GM21447 (cell line): ENCODE data around the gene TM4SF18.

ENCODE experiments used
- ATAC-seq: cut with Tn5 transposase; IDR thresholded peaks from one replicate; pipeline ENCODE4 v1.9.1; 2021; ENCODE audit not compliant: unreplicated experiment

TM4SF18 gene

DNA sequence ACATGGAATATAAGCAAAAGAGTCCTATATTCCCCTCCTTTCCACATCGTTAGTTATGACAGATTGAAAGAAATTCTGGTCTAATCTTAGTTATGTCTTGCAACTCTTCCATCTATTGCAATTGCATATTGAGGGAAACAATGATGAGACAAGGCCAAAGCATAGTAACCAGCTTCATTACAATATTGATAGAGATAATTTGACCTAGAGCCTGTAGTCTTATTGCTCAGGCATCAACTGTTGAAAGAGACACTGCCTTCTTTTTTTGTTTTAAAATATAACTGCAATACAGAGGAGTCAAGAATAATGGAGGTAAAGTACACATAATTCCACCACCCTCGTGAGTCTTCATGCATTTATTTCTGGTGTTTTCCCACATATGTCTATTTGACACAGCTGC is 2.0 kb downstream of the TM4SF18 start:
- ATAC-seq, result no peak

DNA sequence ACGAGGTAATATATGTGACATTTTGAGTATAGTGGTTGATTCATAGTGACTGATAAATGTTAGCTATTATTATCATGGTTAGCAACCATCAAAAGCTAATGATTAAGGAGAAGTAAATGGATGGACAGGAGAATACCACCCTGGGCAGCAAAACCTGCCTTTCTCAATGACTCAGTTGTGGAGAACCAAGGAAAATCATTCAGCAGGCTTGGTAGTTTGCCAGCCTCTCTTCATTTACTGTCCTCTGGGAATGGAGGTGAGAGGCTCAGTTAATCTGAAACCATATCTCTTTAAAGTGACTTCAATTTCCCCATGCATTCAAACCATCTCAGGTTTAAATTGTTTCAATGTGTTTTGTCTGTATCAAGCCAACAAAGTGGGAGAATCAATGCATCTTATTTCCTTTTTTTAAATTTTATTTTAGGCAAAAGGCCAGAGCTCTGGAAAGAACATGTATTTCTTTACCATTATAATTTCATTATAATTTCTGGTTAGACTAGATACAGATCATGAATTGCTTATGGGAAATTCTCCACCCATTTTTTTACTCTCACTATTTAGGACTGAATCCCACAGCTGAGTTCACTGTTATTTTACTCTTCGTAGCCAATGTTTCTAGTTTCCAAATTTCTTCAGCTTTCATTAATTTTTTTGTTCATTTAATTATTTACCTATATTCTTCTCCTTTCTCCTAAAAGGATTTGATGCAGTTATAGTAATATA is 2.7 kb downstream of the TM4SF18 start:
- ATAC-seq, result no peak

GRCh38 chr3:149327156-149327555 is 6.3 kb downstream of the TM4SF18 start:
- no peak for ATAC-seq

GRCh38 chr3:149325581-149325980 is 7.9 kb downstream of the TM4SF18 start:
- ATAC-seq, result no peak

- ATAC-seq, result no peak
Observed at GRCh38 chr3:149324332-149324731, 9.1 kb downstream of the TM4SF18 start.

GRCh38 chr3:149321640-149322039 is 11.8 kb downstream of the TM4SF18 start:
- no peak for ATAC-seq

GRCh38 chr3:149321136-149321535 is 12.3 kb downstream of the TM4SF18 start:
- no peak for ATAC-seq

GRCh38 chr3:149319750-149320149 is 13.7 kb downstream of the TM4SF18 start:
- ATAC-seq, result no peak

- ATAC-seq, result no peak
Observed at GRCh38 chr3:149317072-149317471, 16.4 kb downstream of the TM4SF18 start.

- ATAC-seq, result no peak
Observed at GRCh38 chr3:149316437-149316836, 17.0 kb downstream of the TM4SF18 start.

- no peak for ATAC-seq
Observed at GRCh38 chr3:149315694-149316093, 17.7 kb downstream of the TM4SF18 start.

- ATAC-seq, result no peak
Observed at GRCh38 chr3:149314807-149315578, 18.4 kb downstream of the TM4SF18 start.

GRCh38 chr3:149313542-149313941 is 19.9 kb downstream of the TM4SF18 start:
- ATAC-seq, result no peak

- ATAC-seq, result no peak
Observed at GRCh38 chr3:149310796-149311534, 22.5 kb downstream of the TM4SF18 start.

DNA sequence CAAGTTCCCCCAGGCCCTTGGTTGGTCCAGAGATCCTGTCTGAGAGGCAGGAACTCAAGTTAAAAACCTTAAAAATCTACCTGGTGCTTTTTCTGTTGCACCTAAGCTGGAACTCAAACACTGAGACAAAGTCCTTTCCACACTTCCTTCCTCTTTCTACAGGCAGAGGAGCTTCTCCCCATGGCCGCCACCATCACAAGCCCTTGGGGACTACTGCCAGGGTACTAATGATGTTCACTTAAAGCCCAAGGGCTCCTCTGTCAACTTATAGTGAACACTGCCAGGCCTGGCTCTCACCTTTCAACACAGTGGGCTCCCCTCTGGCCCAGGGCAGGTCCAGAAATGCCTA is 26.0 kb downstream of the TM4SF18 start:
- ATAC-seq, result no peak

DNA sequence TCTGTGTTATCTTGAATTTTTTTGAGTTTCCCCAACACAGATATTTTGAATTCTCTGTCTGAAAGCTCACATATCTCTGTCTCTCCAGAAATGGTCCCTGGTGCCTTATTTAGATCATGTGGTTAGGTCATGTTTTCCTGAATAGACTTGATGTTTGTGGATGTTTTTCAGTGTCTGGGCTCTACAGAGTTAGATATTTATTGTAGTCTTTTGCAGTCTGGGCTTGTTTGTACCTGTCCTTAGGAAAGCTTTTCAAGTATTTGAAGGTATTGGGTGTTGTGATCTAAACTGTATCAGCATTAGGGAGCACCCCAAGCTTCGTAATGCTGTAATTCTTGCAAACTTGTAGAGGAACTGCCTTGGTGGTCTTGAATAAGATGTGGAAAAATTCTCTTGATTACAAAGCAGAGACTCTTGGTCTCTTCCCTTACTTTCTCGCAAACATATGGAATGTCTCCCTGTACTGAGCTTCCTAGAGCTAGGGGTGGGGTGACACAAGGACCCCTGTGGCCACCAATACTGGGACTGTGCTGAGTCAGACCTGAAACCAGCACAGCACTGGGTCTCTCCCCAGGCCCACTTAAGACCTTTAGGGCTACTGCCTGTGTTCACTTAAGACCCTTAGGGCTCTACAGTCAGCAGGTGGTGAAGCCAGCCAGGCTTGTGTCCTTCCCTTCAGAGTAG is 26.5 kb downstream of the TM4SF18 start:
- no peak for ATAC-seq

GRCh38 chr3:149305376-149305775 is 28.1 kb downstream of the TM4SF18 start:
- ATAC-seq, result no peak

DNA sequence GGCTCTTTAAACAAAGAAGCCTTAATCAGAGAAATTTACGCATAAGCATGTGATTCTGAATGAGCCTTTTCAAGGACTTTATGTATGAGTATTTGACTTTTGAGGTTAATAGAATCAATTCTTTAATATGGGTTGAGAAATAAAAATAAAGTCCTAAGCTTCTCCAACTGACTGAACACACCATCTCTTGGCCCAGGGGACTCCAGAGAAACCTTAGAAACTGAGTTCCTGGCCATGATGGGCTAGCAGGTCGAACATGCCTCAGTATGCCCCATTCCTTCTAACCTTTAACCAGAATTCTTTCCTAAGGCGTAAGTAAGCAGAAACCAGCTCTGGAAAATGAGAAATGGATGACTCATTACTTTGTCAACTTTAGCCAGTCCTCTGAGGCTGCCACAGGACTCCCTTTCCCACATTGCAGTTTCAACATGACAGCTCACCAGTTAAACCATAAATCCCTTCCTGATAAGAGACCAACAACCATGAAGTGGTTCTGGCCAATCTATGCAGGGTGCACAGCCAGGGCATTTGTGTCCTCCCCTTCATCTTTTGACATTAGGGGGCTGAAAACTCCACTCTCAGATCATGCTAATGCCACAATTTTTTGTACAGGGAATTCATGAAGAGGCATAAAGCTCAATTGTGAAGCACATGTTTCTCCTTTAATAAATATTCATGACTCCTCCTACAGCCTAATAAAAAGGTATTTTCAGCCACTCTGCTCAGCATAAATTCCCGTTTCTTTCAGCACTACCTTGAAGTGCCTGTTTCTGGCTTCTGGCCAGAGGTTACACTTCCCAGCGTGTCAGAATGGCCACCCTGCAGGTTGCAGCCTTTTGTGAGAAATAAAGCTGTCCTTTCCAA is 33.3 kb downstream of the TM4SF18 start:
- peak; percentile 81 for ATAC-seq

- no peak for ATAC-seq
Observed at GRCh38 chr3:149296972-149297371, 36.5 kb downstream of the TM4SF18 start.

DNA sequence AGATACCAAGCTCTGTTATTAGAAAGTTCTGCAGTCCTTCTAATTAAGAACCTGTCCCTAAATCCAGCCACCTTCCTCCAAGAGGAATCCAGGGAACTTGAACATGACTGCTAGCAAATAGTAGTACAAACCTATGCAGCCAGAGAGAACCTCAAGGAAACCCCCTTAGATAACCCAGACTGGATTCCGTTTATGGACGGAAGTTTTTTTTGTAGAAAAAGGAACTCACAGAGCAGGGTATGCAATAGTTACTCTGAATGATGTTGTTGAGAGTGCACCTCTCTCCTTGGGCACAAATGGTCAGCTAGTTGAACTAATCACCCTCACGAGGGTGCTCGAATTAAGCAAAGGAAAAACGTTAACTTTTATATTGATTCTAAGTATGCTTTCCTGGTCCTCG is 40.8 kb downstream of the TM4SF18 start:
- no peak for ATAC-seq
